ENCODE data around the gene HERC3. TPM values are rescaled to one million over a fixed set of nuclear protein-coding genes. Genes with fewer than 3 reads are reported as not detected.
A peak's percentile ranks its signal among the peaks of the same experiment; 100 is the strongest.

HERC3 gene
- total and polyA plus RNA-seq, 4 experiments from 2014 or later, result 39.9 to 97.1 (median 70.2) TPM

GRCh38 chr4:88730811-88731210, 138.5 kb downstream of the HERC3 start:
- Mint-ChIP-seq H3K4me1 (no peaks in the 10 kb centered on the region), H3K9me3 (no peaks in the 10 kb centered on the region), H3K4me3 (no peak overlapping the region), H3K36me3 (peaks cover 32 to 38% of the 10 kb centered on the region in 2 donors), H3K27me3 (no peaks in the 10 kb centered on the region), H3K27ac (no peak overlapping the region)
- no peaks in the 10 kb centered on the region for H3K27me3 ChIP-seq (ENCODE audit: insufficient read depth, low read length)
- H3K36me3 ChIP-seq (ENCODE audit: insufficient read depth, low read length), result peaks cover 22% of the 10 kb centered on the region
- H3K9me3 ChIP-seq (ENCODE audit: control insufficient read depth in 1 of 2, low read length in 2 of 2), result no peaks in the 10 kb centered on the region
- POLR2A ChIA-PET (ENCODE audit: partially characterized antibody), result no interaction called here
- H3K4me3 ChIP-seq (ENCODE audit: low read length in 2 of 2), result no peak overlapping the region
- no peak for DNase-seq
- intact Hi-C loops (cut with micrococcal nuclease), result no loop called here
- CTCF ChIA-PET (ENCODE audit: partially characterized antibody), result interaction anchor here (0.8 kb wide), 1 partner anchor 191 kb away, joined by 3 read pairs; no protein-coding TSS in a partner anchor
- H3K27ac ChIP-seq (ENCODE audit: low read depth, low read length), result no peak overlapping the region
- no peaks in the 10 kb centered on the region for H3K4me1 ChIP-seq (ENCODE audit: insufficient read depth, low read length)

GRCh38 chr4:88731381-88731780, 139.1 kb downstream of the HERC3 start:
- CTCF ChIA-PET (ENCODE audit: partially characterized antibody), result interaction anchor here (0.7 to 0.8 kb wide), 2 partner anchors 11 to 192 kb away, joined by 3 read pairs; no protein-coding TSS in a partner anchor
- Mint-ChIP-seq H3K4me1 (peaks cover 0 to 4% (median 1%) of the 10 kb centered on the region in 4 donors), H3K27ac (no peak overlapping the region), H3K36me3 (peaks cover 32% of the 10 kb centered on the region in 2 donors), H3K9me3 (no peaks in the 10 kb centered on the region), H3K27me3 (no peaks in the 10 kb centered on the region), H3K4me3 (no peak overlapping the region)
- intact Hi-C loops (cut with micrococcal nuclease), result no loop called here
- Histone ChIP-seq H3K36me3 (ENCODE audit: insufficient read depth, low read length) (peaks cover 19% of the 10 kb centered on the region), H3K9me3 (ENCODE audit: control insufficient read depth in 1 of 2, low read length in 2 of 2) (no peaks in the 10 kb centered on the region), H3K4me3 (ENCODE audit: low read length in 2 of 2) (no peak overlapping the region), H3K4me1 (ENCODE audit: insufficient read depth, low read length) (no peaks in the 10 kb centered on the region), H3K27ac (ENCODE audit: low read depth, low read length) (no peak overlapping the region), H3K27me3 (ENCODE audit: insufficient read depth, low read length) (no peaks in the 10 kb centered on the region)
- no peak for DNase-seq
- POLR2A ChIA-PET (ENCODE audit: partially characterized antibody), result no interaction called here

- DNase-seq, result no peak
- no peak overlapping the region for H3K27ac Mint-ChIP-seq
- H3K4me1 Mint-ChIP-seq, result peaks cover 6 to 17% (median 12%) of the 10 kb centered on the region in 4 donors
- intact Hi-C loops (cut with micrococcal nuclease), result no loop called here
- H3K9me3 ChIP-seq (ENCODE audit: control insufficient read depth in 1 of 2, low read length in 2 of 2), result no peaks in the 10 kb centered on the region
- peaks cover 18 to 20% of the 10 kb centered on the region in 2 donors for H3K36me3 Mint-ChIP-seq
- POLR2A ChIA-PET (ENCODE audit: partially characterized antibody), result no interaction called here
- no peaks in the 10 kb centered on the region for H3K27me3 ChIP-seq (ENCODE audit: insufficient read depth, low read length)
- H3K27me3 Mint-ChIP-seq, result no peaks in the 10 kb centered on the region
- peaks cover 6% of the 10 kb centered on the region for H3K4me1 ChIP-seq (ENCODE audit: insufficient read depth, low read length)
- CTCF ChIA-PET (ENCODE audit: partially characterized antibody), result no interaction called here
- H3K4me3 Mint-ChIP-seq, result no peak overlapping the region
- H3K36me3 ChIP-seq (ENCODE audit: insufficient read depth, low read length), result peaks cover 12% of the 10 kb centered on the region
- no peak overlapping the region for H3K4me3 ChIP-seq (ENCODE audit: low read length in 2 of 2)
- H3K9me3 Mint-ChIP-seq, result no peaks in the 10 kb centered on the region
- no peak overlapping the region for H3K27ac ChIP-seq (ENCODE audit: low read depth, low read length)
Measured at GRCh38 chr4:88732714-88733368, 140.6 kb downstream of the HERC3 start.

GRCh38 chr4:88734403-88734949, 142.2 kb downstream of the HERC3 start:
- Histone ChIP-seq H3K27ac (ENCODE audit: low read depth, low read length) (no peak overlapping the region), H3K36me3 (ENCODE audit: insufficient read depth, low read length) (peaks cover 3% of the 10 kb centered on the region), H3K27me3 (ENCODE audit: insufficient read depth, low read length) (no peaks in the 10 kb centered on the region), H3K9me3 (ENCODE audit: control insufficient read depth in 1 of 2, low read length in 2 of 2) (no peaks in the 10 kb centered on the region), H3K4me3 (ENCODE audit: low read length in 2 of 2) (no peak overlapping the region), H3K4me1 (ENCODE audit: insufficient read depth, low read length) (peaks cover 6% of the 10 kb centered on the region)
- CTCF ChIA-PET (ENCODE audit: partially characterized antibody), result interaction anchor here (1.1 to 1.2 kb wide), 2 partner anchors 11 to 20 kb away, joined by 3 read pairs; no protein-coding TSS in a partner anchor
- peaks cover 11% of the 10 kb centered on the region in 2 donors for H3K36me3 Mint-ChIP-seq
- no peak overlapping the region for H3K4me3 Mint-ChIP-seq
- no peaks in the 10 kb centered on the region for H3K27me3 Mint-ChIP-seq
- intact Hi-C loops (cut with micrococcal nuclease), result no loop called here
- peaks cover 11 to 32% (median 20%) of the 10 kb centered on the region in 4 donors for H3K4me1 Mint-ChIP-seq
- DNase-seq, result no peak
- POLR2A ChIA-PET (ENCODE audit: partially characterized antibody), result no interaction called here
- no peaks in the 10 kb centered on the region for H3K9me3 Mint-ChIP-seq
- peak overlapping the region in 5 of 7 donors; percentile 17 to 70 (median 21) for H3K27ac Mint-ChIP-seq

GRCh38 chr4:88735564-88735963, 143.3 kb downstream of the HERC3 start:
- no peak overlapping the region for H3K4me3 Mint-ChIP-seq
- intact Hi-C loops (cut with micrococcal nuclease), result no loop called here

GRCh38 chr4:88736264-88736663, 144.0 kb downstream of the HERC3 start:
- ChIA-PET CTCF (ENCODE audit: partially characterized antibody) (interaction anchor here (1.1 to 3.3 kb wide), 2 partner anchors 9 to 196 kb away, joined by 3 to 10 read pairs; no protein-coding TSS in a partner anchor), POLR2A (ENCODE audit: partially characterized antibody) (no interaction called here)
- peak overlapping the region in 2 of 7 donors; percentile 25 to 31 for H3K27ac Mint-ChIP-seq
- peaks cover 2 to 4% of the 10 kb centered on the region in 2 donors for H3K36me3 Mint-ChIP-seq
- H3K27me3 Mint-ChIP-seq, result no peaks in the 10 kb centered on the region
- Histone ChIP-seq H3K9me3 (ENCODE audit: control insufficient read depth in 1 of 2, low read length in 2 of 2) (no peaks in the 10 kb centered on the region), H3K27ac (ENCODE audit: low read depth, low read length) (no peak overlapping the region), H3K36me3 (ENCODE audit: insufficient read depth, low read length) (no peaks in the 10 kb centered on the region), H3K27me3 (ENCODE audit: insufficient read depth, low read length) (no peaks in the 10 kb centered on the region), H3K4me1 (ENCODE audit: insufficient read depth, low read length) (peaks cover 6% of the 10 kb centered on the region), H3K4me3 (ENCODE audit: low read length in 2 of 2) (no peak overlapping the region)
- H3K4me1 Mint-ChIP-seq, result peaks cover 13 to 32% (median 22%) of the 10 kb centered on the region in 4 donors
- no peak for DNase-seq
- H3K9me3 Mint-ChIP-seq, result no peaks in the 10 kb centered on the region
- no peak overlapping the region for H3K4me3 Mint-ChIP-seq
- intact Hi-C loops (cut with micrococcal nuclease), result no loop called here

More at GRCh38 chr4:88735564-88735963, 143.3 kb downstream of the HERC3 start:
- Mint-ChIP-seq H3K9me3 (no peaks in the 10 kb centered on the region), H3K27ac (peak overlapping the region in 1 of 7 donors; percentile 31), H3K4me1 (peaks cover 13 to 32% (median 22%) of the 10 kb centered on the region in 4 donors), H3K27me3 (no peaks in the 10 kb centered on the region), H3K36me3 (peaks cover 7 to 8% of the 10 kb centered on the region in 2 donors)
- DNase-seq, result no peak
- Histone ChIP-seq H3K27ac (ENCODE audit: low read depth, low read length) (no peak overlapping the region), H3K27me3 (ENCODE audit: insufficient read depth, low read length) (no peaks in the 10 kb centered on the region), H3K9me3 (ENCODE audit: control insufficient read depth in 1 of 2, low read length in 2 of 2) (no peaks in the 10 kb centered on the region), H3K4me1 (ENCODE audit: insufficient read depth, low read length) (peaks cover 6% of the 10 kb centered on the region), H3K36me3 (ENCODE audit: insufficient read depth, low read length) (no peaks in the 10 kb centered on the region), H3K4me3 (ENCODE audit: low read length in 2 of 2) (no peak overlapping the region)
- POLR2A ChIA-PET (ENCODE audit: partially characterized antibody), result no interaction called here
- CTCF ChIA-PET (ENCODE audit: partially characterized antibody), result interaction anchor here (1.2 to 3.3 kb wide), 2 partner anchors 13 to 196 kb away, joined by 3 to 10 read pairs; no protein-coding TSS in a partner anchor

- no peaks in the 10 kb centered on the region for H3K27me3 ChIP-seq (ENCODE audit: insufficient read depth, low read length)
- CTCF ChIA-PET (ENCODE audit: partially characterized antibody), result interaction anchor here (0.9 to 3.3 kb wide), 3 partner anchors 7 to 210 kb away, joined by 3 to 10 read pairs (median 3); no protein-coding TSS in a partner anchor
- peaks cover 6% of the 10 kb centered on the region for H3K4me1 ChIP-seq (ENCODE audit: insufficient read depth, low read length)
- Mint-ChIP-seq H3K9me3 (no peaks in the 10 kb centered on the region), H3K27ac (peak overlapping the region; percentile 20 to 65 (median 36)), H3K4me1 (peaks cover 13 to 32% (median 22%) of the 10 kb centered on the region in 4 donors), H3K4me3 (peak overlapping the region in 7 of 8 donors; percentile 31 to 64 (median 46)), H3K27me3 (no peaks in the 10 kb centered on the region), H3K36me3 (peaks cover 0 to 2% of the 10 kb centered on the region in 2 donors)
- intact Hi-C loops (cut with micrococcal nuclease), result no loop called here
- H3K4me3 ChIP-seq (ENCODE audit: low read length in 2 of 2), result no peak overlapping the region
- no peaks in the 10 kb centered on the region for H3K9me3 ChIP-seq (ENCODE audit: control insufficient read depth in 1 of 2, low read length in 2 of 2)
- no peak overlapping the region for H3K27ac ChIP-seq (ENCODE audit: low read depth, low read length)
- peak in 4 of 5 donors; percentile 10 to 30 (median 22) for DNase-seq
- H3K36me3 ChIP-seq (ENCODE audit: insufficient read depth, low read length), result no peaks in the 10 kb centered on the region
- POLR2A ChIA-PET (ENCODE audit: partially characterized antibody), result interaction anchor here (1.6 kb wide), 1 partner anchor 9 kb away, joined by 3 read pairs; no protein-coding TSS in a partner anchor
Measured at GRCh38 chr4:88737307-88737941, 145.1 kb downstream of the HERC3 start.

All from CD4-positive, alpha-beta memory T cell (primary cell).